Measurements from ENCODE around the gene TOLLIP.
"Not testable (repeated sequence)": the region's sequence is repeated elsewhere in the genome, so short reads cannot be mapped to it uniquely, and the experiment has no call there.

DNA sequence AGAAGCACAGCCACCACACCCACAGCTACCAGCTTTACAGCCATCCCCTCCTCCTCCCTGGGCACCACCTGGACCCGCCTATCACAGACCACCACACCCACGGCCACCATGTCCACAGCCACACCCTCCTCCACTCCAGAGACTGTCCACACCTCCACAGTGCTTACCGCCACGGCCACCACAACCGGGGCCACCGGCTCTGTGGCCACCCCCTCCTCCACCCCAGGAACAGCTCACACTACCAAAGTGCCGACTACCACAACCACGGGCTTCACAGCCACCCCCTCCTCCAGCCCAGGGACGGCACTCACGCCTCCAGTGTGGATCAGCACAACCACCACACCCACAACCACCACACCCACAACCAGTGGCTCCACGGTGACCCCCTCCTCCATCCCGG is 59.0 kb downstream of the TOLLIP start:
- not testable (repeated sequence) for TF ChIP-seq CTCF (IDR thresholded peaks at IDR 0.05; ENCODE audit: low read length); EZH2 (IDR thresholded peaks at IDR 0.05; ENCODE audit: borderline replicate concordance, low read length)

All from OCI-LY1 (cell line).